ENCODE data around the gene RTN4RL2. TPM values are rescaled to one million over a fixed set of nuclear protein-coding genes. Genes with fewer than 3 reads are reported as not detected.
A peak's percentile ranks its signal among the peaks of the same experiment; 100 is the strongest.

The RTN4RL2 gene
- total RNA-seq, 1 donor from 2014 or later = not detected

GRCh38 chr11:57482782-57483561 lies 22.6 kb downstream of the RTN4RL2 start:
- DNase-seq (ENCODE audit: low read depth) = no peak
- peak; percentile 84 for TF ChIP-seq CTCF (IDR thresholded peaks at IDR 0.05; ENCODE audit: insufficient read depth, low read length, severe bottlenecking)
- H3K4me3 ChIP-seq (ENCODE audit: low read depth, low read length) = peak overlapping the region; percentile 18
- peaks cover 19% of the 10 kb centered on the region for H3K27me3 ChIP-seq (ENCODE audit: control insufficient read depth, insufficient read depth, low read length)
- no peaks in the 10 kb centered on the region for H3K36me3 ChIP-seq (ENCODE audit: control insufficient read depth, insufficient read depth, low read length)
- FAIRE-seq = no peak

DNA sequence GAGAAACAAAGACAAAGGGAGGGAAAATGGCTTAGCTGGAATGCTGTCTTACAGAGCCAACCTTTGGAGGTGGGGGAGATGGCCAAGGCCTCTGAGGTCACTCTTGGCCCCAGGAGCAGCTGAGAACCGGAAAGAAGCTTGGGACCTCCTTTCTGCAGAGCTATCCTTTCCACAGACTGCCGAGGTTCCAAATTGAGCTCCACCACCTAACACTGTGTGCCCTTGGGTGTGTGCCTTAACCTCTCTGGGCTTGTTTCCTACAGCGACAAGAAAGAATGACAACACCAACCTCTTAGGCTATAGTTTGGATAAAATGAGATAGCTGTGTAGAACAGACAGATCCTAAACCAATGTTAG lies 23.2 kb downstream of the RTN4RL2 start:
- DNase-seq (ENCODE audit: low read depth) (no peak), FAIRE-seq (no peak)
- Histone ChIP-seq H3K4me3 (ENCODE audit: low read depth, low read length) (no peak overlapping the region), H3K36me3 (ENCODE audit: control insufficient read depth, insufficient read depth, low read length) (no peaks in the 10 kb centered on the region), H3K27me3 (ENCODE audit: control insufficient read depth, insufficient read depth, low read length) (peaks cover 19% of the 10 kb centered on the region)
- no peak for TF ChIP-seq CTCF (IDR thresholded peaks at IDR 0.05; ENCODE audit: insufficient read depth, low read length, severe bottlenecking)

GRCh38 chr11:57484141-57484710 lies 23.9 kb downstream of the RTN4RL2 start:
- FAIRE-seq = no peak

DNA sequence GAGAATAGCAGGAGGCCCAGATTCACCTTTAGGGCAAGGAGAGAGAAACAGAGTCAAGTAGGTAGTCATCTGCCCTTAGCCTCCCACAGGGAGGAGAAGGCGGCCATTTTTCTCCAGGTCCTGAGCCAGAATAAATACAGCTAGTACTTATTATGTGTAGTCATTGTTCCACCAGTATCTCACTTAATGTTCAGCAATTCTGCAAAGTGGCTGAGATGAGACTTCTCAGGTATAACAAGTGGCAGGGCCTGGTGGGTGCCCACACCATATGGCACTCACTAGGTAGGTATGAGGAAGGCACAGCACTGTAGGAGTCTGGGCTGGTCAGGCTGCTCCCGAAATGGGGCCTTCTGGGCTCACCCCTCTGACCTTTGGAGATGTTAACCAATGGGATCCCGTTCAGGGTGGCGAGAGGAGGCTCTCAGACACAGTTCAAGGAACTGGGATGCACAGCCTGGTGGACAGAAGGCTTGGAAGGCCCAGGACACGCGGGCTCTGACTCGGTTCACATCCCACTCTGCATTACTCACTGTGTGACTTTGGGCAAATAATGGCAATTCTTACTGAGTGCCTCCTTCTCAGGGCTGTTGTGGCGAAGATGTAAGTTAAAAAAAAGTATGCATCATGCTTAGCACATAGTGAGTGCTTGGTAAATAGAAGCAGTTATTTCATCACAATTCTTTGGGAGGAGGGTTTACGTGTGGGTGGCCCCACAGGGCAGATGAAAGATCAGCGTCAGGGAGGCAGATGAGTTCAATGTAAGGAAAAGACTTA lies 25.1 kb downstream of the RTN4RL2 start:
- no peak for FAIRE-seq

More at GRCh38 chr11:57484141-57484710, 23.9 kb downstream of the RTN4RL2 start:
- H3K4me3 ChIP-seq (ENCODE audit: low read depth, low read length) = no peak overlapping the region
- no peaks in the 10 kb centered on the region for H3K36me3 ChIP-seq (ENCODE audit: control insufficient read depth, insufficient read depth, low read length)
- no peak for TF ChIP-seq CTCF (IDR thresholded peaks at IDR 0.05; ENCODE audit: insufficient read depth, low read length, severe bottlenecking)
- peaks cover 21% of the 10 kb centered on the region for H3K27me3 ChIP-seq (ENCODE audit: control insufficient read depth, insufficient read depth, low read length)
- no peak for DNase-seq (ENCODE audit: low read depth)

More for the DNA sequence above, 25.1 kb downstream of the RTN4RL2 start:
- DNase-seq (ENCODE audit: low read depth) = peak; percentile 35
- H3K27me3 ChIP-seq (ENCODE audit: control insufficient read depth, insufficient read depth, low read length) = peaks cover 19% of the 10 kb centered on the region
- H3K36me3 ChIP-seq (ENCODE audit: control insufficient read depth, insufficient read depth, low read length) = no peaks in the 10 kb centered on the region
- no peak overlapping the region for H3K4me3 ChIP-seq (ENCODE audit: low read depth, low read length)
- no peak for TF ChIP-seq CTCF (IDR thresholded peaks at IDR 0.05; ENCODE audit: insufficient read depth, low read length, severe bottlenecking)

Measured in bronchial epithelial cell (primary cell).